Left colon (tissue), 2 donors: Measurements from ENCODE around the gene ACR. TPM values are rescaled to one million over a fixed set of nuclear protein-coding genes. Genes with fewer than 3 reads are reported as not detected.
"Not testable (repeated sequence)": the region's sequence is repeated elsewhere in the genome, so short reads cannot be mapped to it uniquely, and the experiment has no call there.

Experiments
- ATAC-seq: fragments of 200-7000 bp; cut with Tn5 transposase; one replicate; pipeline ENCODE4 v1.9.1; 2020; ENCODE audit warnings: mild to moderate bottlenecking, moderate library complexity
- DNase-seq, 2 donors: peaks; one replicate each; pipeline ENCODE4 v3.0.0-alpha.2; 2020
- intact Hi-C, 2 donors: fragments of 100-400 bp; cut with DNase I in 1 of 2; cut with micrococcal nuclease in 1 of 2; formaldehyde crosslinking; loops; one replicate each; pipeline versions ENCODE4 v1.11.2 to v1.14.0; 2022; cut with DNase I, micrococcal nuclease
- total RNA-seq, 2 donors: library from RNA; stranded (reverse); fragmentation: NEBNext Ultra II Directional; extraction: Animal tissue kit (Norgen Biotek cat#: 25700); gene quantifications; one replicate each; pipeline ENCODE4 v1.2.1, GENCODE V29; 2021
- donor health status: DM: no; HTN: no; CAD: no.
- donor health status: DM: yes; HTN: yes; CAD: no.

ACR gene
- total RNA-seq, 2 donors from 2014 or later, result 0.89 to 1.5 TPM

GRCh38 chr22:50728523-50728931, 9.5 kb upstream of the ACR start:
- ATAC-seq (no peak), DNase-seq (peak in 1 of 2 donors; percentile 20)
- intact Hi-C loops, result no loop called here

- intact Hi-C loops, result no loop called here
- DNase-seq (peak in 1 of 2 donors; percentile 24), ATAC-seq (no peak)
Measured at GRCh38 chr22:50729391-50730012, 8.5 kb upstream of the ACR start.

GRCh38 chr22:50730013-50730891, 7.8 kb upstream of the ACR start:
- DNase-seq, result peak in 1 of 2 donors; percentile 12
- ATAC-seq, result no peak
- intact Hi-C loops, result no loop called here

GRCh38 chr22:50730941-50731661, 6.9 kb upstream of the ACR start:
- DNase-seq (peak in 1 of 2 donors; percentile 25), ATAC-seq (peak; percentile 46)
- intact Hi-C loops, result no loop called here

- DNase-seq, result peak; percentile 31 to 59
- intact Hi-C loops, result no loop called here
- peak; percentile 95 for ATAC-seq
Measured at GRCh38 chr22:50731811-50732624, 6.0 kb upstream of the ACR start.

- DNase-seq, result peak in 1 of 2 donors; percentile 8
- no peak for ATAC-seq
- intact Hi-C loops, result no loop called here
Measured at GRCh38 chr22:50732681-50733080, 5.3 kb upstream of the ACR start.

GRCh38 chr22:50733521-50734342, 4.3 kb upstream of the ACR start:
- DNase-seq, result no peak
- no peak for ATAC-seq

GRCh38 chr22:50734343-50734771, 3.6 kb upstream of the ACR start:
- intact Hi-C loops, result no loop called here
- ATAC-seq, result no peak
- DNase-seq, result no peak

More at GRCh38 chr22:50733521-50734342, 4.3 kb upstream of the ACR start:
- intact Hi-C loops, result no loop called here

GRCh38 chr22:50734986-50735738, 2.8 kb upstream of the ACR start:
- intact Hi-C loops, result no loop called here
- ATAC-seq (no peak), DNase-seq (no peak)

- intact Hi-C loops, result no loop called here
- no peak for ATAC-seq
Measured at GRCh38 chr22:50735739-50736030, 2.3 kb upstream of the ACR start.

GRCh38 chr22:50738649-50739227, 734 bp downstream of the ACR start:
- intact Hi-C loops, result no loop called here
- ATAC-seq, result no peak
- DNase-seq, result no peak

More at GRCh38 chr22:50735739-50736030, 2.3 kb upstream of the ACR start:
- no peak for DNase-seq

GRCh38 chr22:50739279-50739691, 1.3 kb downstream of the ACR start:
- ATAC-seq, result no peak
- no peak for DNase-seq

GRCh38 chr22:50739894-50740293, 1.9 kb downstream of the ACR start:
- no peak for ATAC-seq
- intact Hi-C loops, result no loop called here
- DNase-seq, result no peak

More at GRCh38 chr22:50739279-50739691, 1.3 kb downstream of the ACR start:
- intact Hi-C loops, result no loop called here

GRCh38 chr22:50740714-50741113, 2.7 kb downstream of the ACR start:
- DNase-seq, intact Hi-C loops, ATAC-seq: not testable (repeated sequence)

- DNase-seq, intact Hi-C loops, ATAC-seq: not testable (repeated sequence)
Measured at GRCh38 chr22:50744424-50744823, 6.4 kb downstream of the ACR start.

- intact Hi-C loops, ATAC-seq, DNase-seq: not testable (repeated sequence)
Measured at GRCh38 chr22:50747521-50747920, 9.5 kb downstream of the ACR start.

GRCh38 chr22:50748630-50749029, 10.6 kb downstream of the ACR start:
- ATAC-seq, intact Hi-C loops, DNase-seq: not testable (repeated sequence)
